ENCODE data around the gene COQ2. TPM values are rescaled to one million over a fixed set of nuclear protein-coding genes. Genes with fewer than 3 reads are reported as not detected.

Gene COQ2
- total and polyA plus RNA-seq, 5 donors from 2014 or later = 3.9 to 8.8 (median 7.9) TPM

DNA sequence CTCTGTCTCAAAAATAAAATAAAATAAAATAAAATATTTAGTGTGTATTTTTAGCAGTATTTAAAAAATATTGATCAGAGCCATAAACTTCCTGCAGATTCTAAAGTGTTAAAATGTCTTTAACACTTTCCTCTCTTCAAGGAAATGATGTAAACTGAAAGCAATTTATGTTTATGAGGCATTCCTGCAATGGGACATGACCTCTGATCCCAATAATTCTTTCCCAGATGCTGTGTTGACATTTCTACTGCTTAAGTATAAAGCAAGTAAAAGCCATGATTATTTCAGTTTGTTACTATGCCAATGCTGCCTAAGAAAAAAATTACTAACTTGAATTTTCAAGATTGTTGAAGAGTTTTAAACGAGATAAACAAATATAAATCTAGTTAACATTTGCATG is 29.0 kb downstream of the COQ2 start:
- Histone ChIP-seq H3K4me1 (ENCODE audit: control insufficient read depth, insufficient read depth, low read length, poor library complexity, severe bottlenecking) (peaks cover 15% of the 10 kb centered on the region), H3K36me3 (ENCODE audit: control insufficient read depth, insufficient read depth, low read length) (no peaks in the 10 kb centered on the region), H3K9me3 (ENCODE audit: control insufficient read depth in 2 of 2, low read length in 2 of 2) (no peaks in the 10 kb centered on the region), H3K27me3 (ENCODE audit: control insufficient read depth, insufficient read depth, low read length) (no peaks in the 10 kb centered on the region), H3K27ac (ENCODE audit: insufficient read depth, low read length, poor library complexity, severe bottlenecking) (no peak overlapping the region), H3K4me3 (ENCODE audit: low read depth, low read length) (no peak overlapping the region)
- peaks cover 11% of the 10 kb centered on the region for H3K36me3 Mint-ChIP-seq
- DNase-seq (no peak), ATAC-seq (ENCODE audit: low read depth in 2 of 2) (no peak)
- peaks cover 5 to 27% (median 14%) of the 10 kb centered on the region in 4 donors for H3K4me1 Mint-ChIP-seq
- no peak overlapping the region for H3K4me3 Mint-ChIP-seq
- no peaks in the 10 kb centered on the region for H3K9me3 Mint-ChIP-seq
- H3K27ac Mint-ChIP-seq = no peak overlapping the region
- peaks cover 6% of the 10 kb centered on the region for H3K27me3 Mint-ChIP-seq

DNA sequence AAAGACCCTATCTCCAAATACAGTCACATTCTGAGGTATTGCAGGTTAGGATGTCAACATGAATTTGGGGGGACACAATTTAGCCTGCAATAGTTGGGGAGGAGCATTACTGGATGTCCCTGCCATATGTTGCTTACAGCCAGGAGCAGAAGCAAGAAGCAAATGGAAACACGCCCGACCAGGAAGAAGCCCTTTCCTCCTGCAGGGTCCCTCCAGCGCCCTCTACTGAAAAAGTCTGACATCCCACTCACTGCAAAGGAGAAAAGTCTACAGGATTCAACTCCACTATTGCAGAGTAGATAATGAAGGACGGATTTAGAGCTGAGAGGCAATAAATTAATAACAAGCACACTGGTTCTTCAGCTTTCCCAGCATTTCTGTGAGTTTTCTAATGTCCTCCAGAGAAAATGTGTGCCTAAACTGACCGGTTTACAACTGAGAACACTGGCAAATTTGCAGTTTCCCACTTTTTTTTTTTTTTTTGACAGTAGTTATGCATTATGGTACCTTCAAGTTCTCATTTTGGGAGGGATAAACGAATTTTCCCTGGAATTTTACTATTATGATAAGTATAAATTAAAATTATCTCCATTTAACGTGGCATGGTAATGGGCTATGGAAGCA is 31.7 kb downstream of the COQ2 start:
- peaks cover 5 to 22% (median 11%) of the 10 kb centered on the region in 4 donors for H3K4me1 Mint-ChIP-seq
- peaks cover 0 to 1% (median 0%) of the 10 kb centered on the region in 7 donors for H3K9me3 Mint-ChIP-seq
- H3K27ac Mint-ChIP-seq = peak overlapping the region; percentile 56 to 74 (median 74)
- Histone ChIP-seq H3K4me3 (ENCODE audit: low read depth, low read length) (no peak overlapping the region), H3K36me3 (ENCODE audit: control insufficient read depth, insufficient read depth, low read length) (no peaks in the 10 kb centered on the region), H3K27me3 (ENCODE audit: control insufficient read depth, insufficient read depth, low read length) (no peaks in the 10 kb centered on the region), H3K27ac (ENCODE audit: insufficient read depth, low read length, poor library complexity, severe bottlenecking) (no peak overlapping the region), H3K9me3 (ENCODE audit: control insufficient read depth in 2 of 2, low read length in 2 of 2) (no peaks in the 10 kb centered on the region), H3K4me1 (ENCODE audit: control insufficient read depth, insufficient read depth, low read length, poor library complexity, severe bottlenecking) (peaks cover 11% of the 10 kb centered on the region)
- H3K36me3 Mint-ChIP-seq = peaks cover 5% of the 10 kb centered on the region
- peak; percentile 74 to 79 for ATAC-seq (ENCODE audit: low read depth in 2 of 2)
- DNase-seq = peak; percentile 51 to 84 (median 76)
- H3K4me3 Mint-ChIP-seq = no peak overlapping the region
- H3K27me3 Mint-ChIP-seq = peaks cover 16% of the 10 kb centered on the region

DNA sequence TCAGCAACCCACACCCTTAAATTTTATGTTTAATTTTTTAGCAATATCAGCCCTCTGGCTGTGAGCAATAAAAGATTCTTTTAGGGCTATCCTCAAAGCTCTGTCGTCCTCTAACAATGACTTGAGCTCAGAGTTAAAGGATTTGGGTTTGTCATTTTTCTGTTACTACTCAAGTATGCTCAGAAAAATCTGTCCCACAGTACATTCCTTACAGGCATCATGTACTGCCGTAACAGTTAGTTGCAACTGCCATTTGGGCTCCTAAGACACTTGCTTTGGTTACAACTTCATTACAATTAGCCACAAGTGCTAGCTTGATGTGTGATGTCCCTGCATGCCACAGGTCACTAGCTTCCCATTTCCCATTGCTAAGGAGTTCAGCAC is 33.2 kb downstream of the COQ2 start:
- Histone ChIP-seq H3K4me3 (ENCODE audit: low read depth, low read length) (no peak overlapping the region), H3K9me3 (ENCODE audit: control insufficient read depth in 2 of 2, low read length in 2 of 2) (no peaks in the 10 kb centered on the region), H3K36me3 (ENCODE audit: control insufficient read depth, insufficient read depth, low read length) (no peaks in the 10 kb centered on the region), H3K4me1 (ENCODE audit: control insufficient read depth, insufficient read depth, low read length, poor library complexity, severe bottlenecking) (peaks cover 11% of the 10 kb centered on the region), H3K27ac (ENCODE audit: insufficient read depth, low read length, poor library complexity, severe bottlenecking) (no peak overlapping the region), H3K27me3 (ENCODE audit: control insufficient read depth, insufficient read depth, low read length) (no peaks in the 10 kb centered on the region)
- H3K27me3 Mint-ChIP-seq = peaks cover 25% of the 10 kb centered on the region
- H3K9me3 Mint-ChIP-seq = peaks cover 0 to 1% (median 0%) of the 10 kb centered on the region in 7 donors
- H3K4me1 Mint-ChIP-seq = peaks cover 5 to 23% (median 11%) of the 10 kb centered on the region in 4 donors
- H3K36me3 Mint-ChIP-seq = no peaks in the 10 kb centered on the region
- no peak overlapping the region for H3K4me3 Mint-ChIP-seq
- ATAC-seq (ENCODE audit: low read depth in 2 of 2) (peak in 1 of 2 donors; percentile 32), DNase-seq (no peak)
- peak overlapping the region; percentile 15 to 34 (median 16) for H3K27ac Mint-ChIP-seq

DNA sequence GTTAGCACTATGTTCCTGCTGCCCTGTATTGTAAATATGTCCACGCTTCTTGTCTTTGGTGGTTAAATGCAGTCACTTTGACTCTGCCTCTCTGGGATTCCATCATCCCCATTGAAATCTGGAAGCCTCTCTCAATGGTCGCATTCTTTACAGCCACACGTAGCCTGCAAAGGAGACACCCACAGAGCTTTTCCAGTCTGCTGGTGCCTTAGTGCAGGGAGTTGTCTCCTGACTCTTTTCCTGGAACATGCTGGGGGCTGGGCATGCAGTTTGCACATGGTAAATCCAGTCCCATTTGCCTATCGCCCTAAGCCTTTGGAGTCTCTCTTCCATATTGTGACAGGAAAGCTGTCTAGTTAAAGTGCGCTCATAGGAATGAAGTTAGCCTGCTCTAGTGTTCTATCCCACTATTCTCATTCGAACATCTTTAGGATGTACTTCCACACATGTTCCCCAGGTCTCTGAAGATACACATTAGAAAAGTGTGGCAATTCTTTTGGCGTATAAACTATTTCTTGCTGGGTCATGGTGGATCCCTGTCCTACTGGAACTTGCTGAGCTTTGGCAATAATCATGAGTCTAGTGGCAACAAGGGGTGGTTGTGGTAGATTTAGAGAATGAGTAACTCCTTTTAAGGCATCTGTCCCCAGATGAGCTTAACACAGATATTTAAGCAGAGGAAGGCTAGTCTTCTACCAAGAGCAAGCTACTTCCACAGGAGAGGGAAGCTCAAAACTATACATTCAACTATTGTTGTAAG is 33.7 kb downstream of the COQ2 start:
- H3K27me3 ChIP-seq (ENCODE audit: control insufficient read depth, insufficient read depth, low read length) = no peaks in the 10 kb centered on the region

DNA sequence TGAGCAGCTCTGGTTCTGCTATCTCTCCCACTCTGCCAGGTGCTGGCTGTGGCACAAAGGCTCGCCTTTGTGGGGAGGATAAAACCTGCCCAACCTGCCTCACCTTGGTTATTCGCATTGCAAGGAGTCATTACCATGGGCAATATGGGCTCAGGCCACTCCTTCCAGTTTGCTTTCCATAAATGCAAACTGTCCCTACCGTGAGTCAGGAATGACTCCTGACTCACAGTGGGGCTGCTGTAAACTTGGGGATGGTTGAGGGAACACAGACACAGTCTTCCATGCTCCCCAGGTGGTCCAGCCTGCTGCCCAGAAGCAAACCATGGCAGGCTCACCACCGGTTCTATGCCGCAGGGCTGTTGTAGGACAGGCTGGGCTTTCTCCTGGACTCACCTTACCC is 36.1 kb downstream of the COQ2 start:
- Mint-ChIP-seq H3K27me3 (peaks cover 49% of the 10 kb centered on the region), H3K27ac (no peak overlapping the region), H3K36me3 (peaks cover 8% of the 10 kb centered on the region), H3K4me3 (no peak overlapping the region), H3K9me3 (peaks cover 0 to 5% (median 0%) of the 10 kb centered on the region in 7 donors), H3K4me1 (peaks cover 5 to 26% (median 12%) of the 10 kb centered on the region in 4 donors)
- no peaks in the 10 kb centered on the region for H3K9me3 ChIP-seq (ENCODE audit: control insufficient read depth in 2 of 2, low read length in 2 of 2)
- H3K4me3 ChIP-seq (ENCODE audit: low read depth, low read length) = no peak overlapping the region
- H3K27me3 ChIP-seq (ENCODE audit: control insufficient read depth, insufficient read depth, low read length) = no peaks in the 10 kb centered on the region
- no peak overlapping the region for H3K27ac ChIP-seq (ENCODE audit: insufficient read depth, low read length, poor library complexity, severe bottlenecking)
- H3K4me1 ChIP-seq (ENCODE audit: control insufficient read depth, insufficient read depth, low read length, poor library complexity, severe bottlenecking) = peaks cover 11% of the 10 kb centered on the region
- DNase-seq (no peak), ATAC-seq (ENCODE audit: low read depth in 2 of 2) (no peak)
- no peaks in the 10 kb centered on the region for H3K36me3 ChIP-seq (ENCODE audit: control insufficient read depth, insufficient read depth, low read length)

More for the DNA sequence above, 33.7 kb downstream of the COQ2 start:
- Histone ChIP-seq H3K36me3 (ENCODE audit: control insufficient read depth, insufficient read depth, low read length) (no peaks in the 10 kb centered on the region), H3K4me3 (ENCODE audit: low read depth, low read length) (no peak overlapping the region), H3K4me1 (ENCODE audit: control insufficient read depth, insufficient read depth, low read length, poor library complexity, severe bottlenecking) (peaks cover 11% of the 10 kb centered on the region), H3K9me3 (ENCODE audit: control insufficient read depth in 2 of 2, low read length in 2 of 2) (no peaks in the 10 kb centered on the region), H3K27ac (ENCODE audit: insufficient read depth, low read length, poor library complexity, severe bottlenecking) (no peak overlapping the region)
- ATAC-seq (ENCODE audit: low read depth in 2 of 2) (no peak), DNase-seq (no peak)
- peaks cover 5 to 24% (median 11%) of the 10 kb centered on the region in 4 donors for H3K4me1 Mint-ChIP-seq
- no peak overlapping the region for H3K4me3 Mint-ChIP-seq
- H3K27me3 Mint-ChIP-seq = peaks cover 30% of the 10 kb centered on the region
- H3K9me3 Mint-ChIP-seq = peaks cover 0 to 1% (median 0%) of the 10 kb centered on the region in 7 donors
- no peaks in the 10 kb centered on the region for H3K36me3 Mint-ChIP-seq
- H3K27ac Mint-ChIP-seq = peak overlapping the region in 2 of 3 donors; percentile 16 to 52

DNA sequence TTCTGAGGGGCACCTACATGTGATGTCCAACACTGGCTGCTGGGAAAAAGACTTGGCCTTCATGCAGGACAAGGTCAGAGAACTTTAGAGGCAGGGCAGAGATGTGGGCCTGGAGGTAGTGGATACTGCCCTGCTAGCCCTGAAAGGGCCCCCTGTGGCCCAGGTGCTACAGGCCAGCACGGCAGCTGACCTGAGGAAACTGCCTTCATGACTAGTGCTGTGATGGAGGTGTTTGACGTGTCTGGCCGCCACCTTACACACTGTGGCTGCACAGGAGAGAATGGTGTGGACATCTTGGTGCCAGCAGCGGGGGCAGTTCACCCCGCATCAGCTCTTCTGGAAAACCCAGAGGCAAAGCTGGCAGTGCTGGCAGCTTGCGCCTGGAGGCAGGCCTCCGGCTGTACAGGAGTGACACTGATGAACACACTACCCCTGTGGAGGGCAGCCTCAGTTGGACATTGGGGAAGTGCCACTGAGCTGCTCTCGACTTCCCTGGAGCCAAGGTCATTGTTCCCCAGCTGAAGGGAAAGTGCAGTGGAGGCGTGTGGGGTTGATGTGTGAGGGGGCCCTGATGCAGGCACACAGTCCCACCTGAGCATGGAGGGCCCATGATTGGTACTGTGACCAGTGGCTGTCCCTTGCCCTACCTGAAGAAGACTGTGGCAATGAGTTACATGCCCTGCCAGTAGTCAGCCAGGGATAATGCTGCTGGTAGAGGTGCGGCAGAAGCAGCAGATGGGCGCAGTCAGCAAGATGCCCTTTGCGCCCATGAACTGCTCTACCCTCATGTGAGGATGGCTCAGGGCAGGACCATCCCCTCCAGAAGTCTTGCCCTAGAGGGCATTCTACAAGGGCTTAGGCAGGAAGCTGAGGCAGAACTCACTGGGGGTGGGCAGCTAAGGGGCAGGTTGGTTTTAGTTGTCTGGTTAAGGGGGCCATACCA is 36.9 kb downstream of the COQ2 start:
- DNase-seq (no peak), ATAC-seq (ENCODE audit: low read depth in 2 of 2) (no peak)
- Histone ChIP-seq H3K36me3 (ENCODE audit: control insufficient read depth, insufficient read depth, low read length) (no peaks in the 10 kb centered on the region), H3K27me3 (ENCODE audit: control insufficient read depth, insufficient read depth, low read length) (no peaks in the 10 kb centered on the region), H3K9me3 (ENCODE audit: control insufficient read depth in 2 of 2, low read length in 2 of 2) (no peaks in the 10 kb centered on the region), H3K4me3 (ENCODE audit: low read depth, low read length) (no peak overlapping the region), H3K27ac (ENCODE audit: insufficient read depth, low read length, poor library complexity, severe bottlenecking) (no peak overlapping the region), H3K4me1 (ENCODE audit: control insufficient read depth, insufficient read depth, low read length, poor library complexity, severe bottlenecking) (peaks cover 6% of the 10 kb centered on the region)
- no peak overlapping the region for H3K27ac Mint-ChIP-seq
- peaks cover 53% of the 10 kb centered on the region for H3K27me3 Mint-ChIP-seq
- no peak overlapping the region for H3K4me3 Mint-ChIP-seq
- H3K9me3 Mint-ChIP-seq = peaks cover 0 to 5% (median 0%) of the 10 kb centered on the region in 7 donors
- H3K36me3 Mint-ChIP-seq = peaks cover 11% of the 10 kb centered on the region
- H3K4me1 Mint-ChIP-seq = peaks cover 3 to 23% (median 8%) of the 10 kb centered on the region in 4 donors

DNA sequence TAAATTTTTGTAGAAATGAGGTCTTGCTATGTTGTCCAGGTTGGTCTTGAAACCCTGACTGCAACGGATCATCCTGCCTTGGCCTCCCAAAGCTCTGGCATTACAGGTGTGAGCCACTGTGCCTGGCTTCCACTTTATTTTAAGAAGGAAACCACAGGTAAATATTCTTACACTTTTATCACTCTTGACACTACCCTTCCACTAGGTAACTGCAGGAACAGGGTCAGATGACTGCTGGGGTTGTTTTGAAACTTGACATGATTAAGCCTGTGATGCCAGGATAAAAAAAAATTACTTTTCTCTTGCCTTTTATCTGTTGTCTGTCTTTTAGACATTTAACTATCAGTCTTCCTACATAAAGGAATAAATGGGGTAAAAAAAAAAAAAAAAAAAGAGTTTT is 43.5 kb downstream of the COQ2 start:
- peaks cover 15% of the 10 kb centered on the region for H3K27me3 ChIP-seq (ENCODE audit: control insufficient read depth, insufficient read depth, low read length)
- H3K9me3 Mint-ChIP-seq = peaks cover 0 to 5% (median 0%) of the 10 kb centered on the region in 7 donors
- H3K9me3 ChIP-seq (ENCODE audit: control insufficient read depth in 2 of 2, low read length in 2 of 2) = no peaks in the 10 kb centered on the region
- H3K27me3 Mint-ChIP-seq = peaks cover 73% of the 10 kb centered on the region
- ATAC-seq (ENCODE audit: low read depth in 2 of 2) (peak in 1 of 2 donors; percentile 47), DNase-seq (no peak)
- H3K4me1 Mint-ChIP-seq = peaks cover 7 to 42% (median 16%) of the 10 kb centered on the region in 4 donors
- H3K4me1 ChIP-seq (ENCODE audit: control insufficient read depth, insufficient read depth, low read length, poor library complexity, severe bottlenecking) = peaks cover 8% of the 10 kb centered on the region
- H3K4me3 ChIP-seq (ENCODE audit: low read depth, low read length) = no peak overlapping the region
- H3K27ac ChIP-seq (ENCODE audit: insufficient read depth, low read length, poor library complexity, severe bottlenecking) = no peak overlapping the region
- H3K4me3 Mint-ChIP-seq = no peak overlapping the region
- H3K27ac Mint-ChIP-seq = peak overlapping the region in 2 of 3 donors; percentile 28 to 41
- H3K36me3 Mint-ChIP-seq = peaks cover 11% of the 10 kb centered on the region
- no peaks in the 10 kb centered on the region for H3K36me3 ChIP-seq (ENCODE audit: control insufficient read depth, insufficient read depth, low read length)
